HG03103 (cell line): ENCODE data around the gene FRMPD1.

ENCODE experiments used
- ATAC-seq: cut with Tn5 transposase; IDR thresholded peaks from one replicate; pipeline ENCODE4 v1.9.1; 2021; ENCODE audit warnings: low read depth; ENCODE audit not compliant: unreplicated experiment

Gene FRMPD1

DNA sequence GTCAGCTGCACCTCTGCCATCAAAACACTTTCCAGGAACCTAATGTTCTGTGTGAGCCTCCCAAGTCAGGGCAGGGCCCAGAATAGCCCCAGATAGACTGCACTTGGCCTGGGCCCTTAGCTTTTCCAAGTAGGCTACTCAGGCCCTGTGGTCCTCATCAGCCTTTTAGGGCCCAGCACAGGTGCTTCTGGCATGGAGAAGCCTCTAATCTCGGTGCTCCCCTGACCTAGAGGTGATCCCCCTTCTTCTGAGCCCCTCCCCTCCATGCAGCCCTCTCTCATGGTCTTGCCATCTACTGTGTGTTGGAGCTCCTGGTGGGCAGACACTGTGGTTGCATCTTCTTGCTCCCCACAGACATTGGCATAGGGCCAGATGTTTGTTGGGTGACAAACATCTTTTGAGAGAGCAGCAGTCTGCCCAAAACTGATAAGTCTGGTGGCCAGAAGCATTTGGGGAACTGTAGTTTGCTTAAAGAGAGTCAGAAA, 28.1 kb downstream of the FRMPD1 start:
- no peak for ATAC-seq

GRCh38 chr9:37679649-37680402, 29.1 kb downstream of the FRMPD1 start:
- ATAC-seq: no peak

GRCh38 chr9:37682951-37683350, 32.2 kb downstream of the FRMPD1 start:
- ATAC-seq: no peak

DNA sequence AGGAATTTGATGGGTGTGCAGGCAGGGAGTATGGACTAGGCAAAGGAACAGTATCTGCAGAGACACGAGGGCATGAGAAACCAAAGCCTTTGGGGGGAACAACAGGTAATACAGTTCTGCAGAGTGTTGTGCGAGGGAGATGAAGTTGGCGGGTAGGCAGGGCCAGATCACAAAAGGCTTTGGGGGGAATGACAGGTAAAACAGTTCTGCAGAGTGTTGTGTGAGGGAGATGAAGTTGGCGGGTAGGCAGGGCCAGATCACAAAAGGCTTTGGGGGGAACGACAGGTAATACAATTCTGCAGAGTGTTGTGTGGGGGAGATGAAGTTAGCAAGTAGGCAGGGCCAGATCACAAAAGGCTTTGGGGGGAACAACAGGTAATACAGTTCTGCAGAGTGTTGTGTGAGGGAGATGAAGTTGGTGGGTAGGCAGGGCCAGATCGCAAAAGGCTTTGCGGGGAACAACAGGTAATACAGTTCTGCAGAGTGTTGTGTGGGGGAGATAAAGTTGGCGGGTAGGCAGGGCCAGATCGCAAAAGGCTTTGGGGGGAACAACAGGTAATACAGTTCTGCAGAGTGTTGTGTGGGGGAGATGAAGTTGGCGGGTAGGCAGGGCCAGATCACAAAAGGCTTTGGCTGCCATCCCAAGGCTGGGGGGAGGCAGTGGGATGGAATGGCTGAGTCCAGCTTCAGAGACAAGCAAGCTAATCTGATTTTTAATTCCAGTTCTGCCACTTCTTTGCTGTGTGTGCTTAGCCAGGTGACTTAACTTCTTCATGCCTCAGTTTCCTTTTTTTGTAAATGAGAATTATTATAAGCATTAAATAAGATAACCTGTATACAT, 33.0 kb downstream of the FRMPD1 start:
- no peak for ATAC-seq

- no peak for ATAC-seq
Measured at GRCh38 chr9:37692622-37693221, 42.0 kb downstream of the FRMPD1 start.

DNA sequence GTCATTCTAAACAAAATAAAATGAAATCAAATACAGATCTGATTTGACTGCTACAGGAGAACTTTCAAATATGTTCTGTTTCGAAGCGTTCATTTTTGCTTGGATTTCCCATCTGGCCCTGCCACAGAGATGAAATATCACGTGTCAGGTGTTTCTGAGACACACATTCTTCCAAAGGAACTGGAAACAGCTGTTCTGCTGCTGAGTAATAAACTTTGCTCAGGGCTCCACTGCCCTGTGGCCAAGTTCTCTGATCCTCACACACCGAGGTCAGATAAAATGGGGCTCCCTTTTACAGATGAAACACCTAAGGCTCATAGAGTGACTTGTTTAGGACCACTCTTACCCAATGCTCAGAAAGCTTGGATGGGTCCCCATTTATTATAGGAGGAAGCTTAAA, 42.5 kb downstream of the FRMPD1 start:
- no peak for ATAC-seq

- no peak for ATAC-seq
Measured at GRCh38 chr9:37694355-37694754, 43.6 kb downstream of the FRMPD1 start.

DNA sequence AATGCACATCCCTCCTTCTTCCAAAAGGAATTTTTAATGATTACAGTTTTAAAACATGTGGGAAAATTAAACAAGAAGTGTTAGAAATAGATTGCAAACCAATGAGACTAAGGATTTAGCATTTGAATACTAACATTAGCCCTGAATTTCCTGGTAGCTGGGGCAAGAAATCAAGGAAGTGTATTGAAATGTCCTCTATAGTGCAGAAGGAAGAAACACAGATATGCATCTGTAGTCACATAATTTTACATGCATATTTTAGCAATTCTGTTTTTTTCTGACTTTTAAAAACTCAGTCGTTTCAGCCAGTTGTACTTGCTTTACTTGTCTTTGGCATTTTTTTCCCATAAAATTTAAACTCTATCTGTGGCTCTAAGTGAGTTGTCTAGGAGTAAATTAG, 45.8 kb downstream of the FRMPD1 start:
- no peak for ATAC-seq

- no peak for ATAC-seq
Measured at GRCh38 chr9:37700131-37700530, 49.4 kb downstream of the FRMPD1 start.

DNA sequence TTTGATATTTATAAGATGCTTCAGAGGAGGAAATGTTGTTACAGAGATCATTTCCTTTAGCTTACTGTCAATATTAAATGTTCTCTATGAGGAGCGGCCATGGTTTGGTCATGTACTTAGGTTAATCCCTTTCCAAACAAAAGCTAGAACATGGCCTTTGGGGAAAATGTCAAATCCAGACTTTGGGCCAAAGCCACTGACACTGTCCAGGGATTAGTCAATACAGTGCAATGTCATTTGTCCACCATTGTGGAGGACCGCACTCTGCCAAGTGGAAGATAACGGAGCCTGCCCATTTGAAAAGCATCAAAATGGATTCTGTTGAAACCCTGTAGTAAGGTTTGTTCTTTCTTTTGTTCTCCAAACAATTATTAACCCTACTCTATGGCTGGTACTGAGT, 50.1 kb downstream of the FRMPD1 start:
- ATAC-seq: no peak

DNA sequence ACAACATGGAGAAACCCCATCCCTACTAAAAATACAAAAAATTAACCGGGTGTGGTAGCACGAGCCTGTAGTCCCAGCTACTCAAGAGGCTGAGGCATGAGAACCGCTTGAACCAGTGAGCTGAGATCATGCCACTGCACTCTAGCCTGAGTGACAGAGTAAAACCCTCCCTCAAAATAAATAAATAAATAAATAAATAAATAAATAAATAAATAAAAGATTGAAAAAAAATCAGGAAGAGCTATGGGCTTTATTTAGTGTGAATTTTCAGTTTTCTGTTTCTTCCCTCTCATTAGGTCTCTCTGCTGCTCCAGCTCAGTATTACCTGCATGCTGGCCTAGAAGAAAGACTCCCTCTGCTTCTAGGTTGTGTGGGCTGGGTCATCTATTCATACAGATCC, 55.0 kb downstream of the FRMPD1 start:
- ATAC-seq: no peak

GRCh38 chr9:37706290-37706689, 55.5 kb downstream of the FRMPD1 start:
- no peak for ATAC-seq

DNA sequence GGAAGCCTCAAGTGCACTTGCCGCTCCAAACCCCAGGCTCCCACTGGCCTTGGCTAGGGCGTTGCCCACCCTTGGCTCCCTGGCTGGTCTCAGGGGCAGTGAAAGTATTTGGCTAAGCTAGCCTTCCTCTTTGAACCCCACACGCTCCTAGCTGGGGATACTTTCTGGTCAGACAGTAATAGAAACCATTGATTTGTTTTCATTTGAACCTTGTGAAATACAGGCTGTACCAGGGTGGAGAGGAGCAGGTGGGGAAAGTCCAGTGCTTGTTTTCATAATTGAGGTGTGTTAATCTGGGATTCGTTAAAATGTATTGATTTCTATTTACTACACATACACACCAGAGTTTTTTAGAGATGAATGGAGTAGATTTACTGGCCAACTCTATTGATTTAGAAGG, 57.0 kb downstream of the FRMPD1 start:
- ATAC-seq: no peak

GRCh38 chr9:37710046-37710445, 59.3 kb downstream of the FRMPD1 start:
- ATAC-seq: no peak

- no peak for ATAC-seq
Measured at GRCh38 chr9:37715260-37715659, 64.5 kb downstream of the FRMPD1 start.

GRCh38 chr9:37715991-37716505, 65.3 kb downstream of the FRMPD1 start:
- ATAC-seq: no peak

DNA sequence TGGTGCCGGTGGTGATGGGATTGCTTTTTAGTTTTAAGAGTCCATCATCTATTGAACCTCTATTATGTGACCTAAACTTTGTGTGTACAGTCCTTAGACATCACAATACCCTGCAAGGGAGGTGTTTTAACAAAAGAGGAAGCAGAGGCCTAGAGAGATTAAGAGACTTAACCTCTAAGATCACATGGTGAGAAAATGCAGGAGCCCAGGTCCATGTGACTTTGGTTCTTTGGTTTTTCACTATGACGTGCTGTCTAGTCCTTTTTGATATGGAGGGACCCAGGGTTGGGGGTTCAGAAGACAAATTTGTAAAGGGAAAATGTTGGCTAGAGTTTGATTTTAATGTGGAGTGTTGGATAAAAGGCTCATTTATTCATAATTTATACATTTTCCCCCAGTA, 68.8 kb downstream of the FRMPD1 start:
- no peak for ATAC-seq

- ATAC-seq: no peak
Measured at GRCh38 chr9:37727013-37727412, 76.3 kb downstream of the FRMPD1 start.

GRCh38 chr9:37729499-37729898, 78.7 kb downstream of the FRMPD1 start:
- ATAC-seq: no peak

DNA sequence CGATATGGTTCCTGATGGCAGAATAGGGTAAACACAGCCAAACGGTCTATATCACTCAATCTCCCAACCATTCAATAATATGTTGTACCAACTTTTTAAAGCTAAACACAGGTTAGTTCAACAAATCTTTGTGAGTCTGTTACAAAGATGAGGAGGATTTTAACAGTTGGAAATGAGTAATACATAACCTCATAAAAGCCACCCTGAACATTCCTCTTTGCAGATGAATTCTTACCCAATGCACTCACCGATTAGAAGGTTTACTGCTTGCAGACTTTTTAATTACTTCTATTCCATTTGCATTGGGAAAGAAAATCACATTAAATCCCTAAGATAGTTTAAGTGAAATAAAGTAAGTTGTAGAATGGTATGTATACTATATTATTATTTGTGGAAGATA, 79.5 kb downstream of the FRMPD1 start:
- ATAC-seq: no peak

GRCh38 chr9:37730839-37731238, 80.1 kb downstream of the FRMPD1 start:
- ATAC-seq: no peak
